ENCODE measurements around the gene LPAR2. TPM values are rescaled to one million over a fixed set of nuclear protein-coding genes. Genes with fewer than 3 reads are reported as not detected.
"Not testable (repeated sequence)": the region's sequence is repeated elsewhere in the genome, so short reads cannot be mapped to it uniquely, and the experiment has no call there.

The LPAR2 gene
- total and polyA plus RNA-seq, 7 experiments from 2014 or later: 16.5 to 91.7 (median 70.8) TPM

- Mint-ChIP-seq H3K9me3 (peaks cover 0 to 46% (median 20%) of the 10 kb centered on the region in 11 donors), H3K36me3 (peaks cover 0 to 73% (median 24%) of the 10 kb centered on the region in 5 donors), H3K4me3 (peak within 1 kb of the TSS; percentile 86 to 96 (median 91)), H3K4me1 (peaks cover 5 to 49% (median 26%) of the 10 kb centered on the region in 7 donors), H3K27me3 (peaks cover 0 to 4% (median 0%) of the 10 kb centered on the region in 5 donors), H3K27ac (peak within 1 kb of the TSS; percentile 95 to 99 (median 98))
- Histone ChIP-seq H3K4me1 (ENCODE audit: control insufficient read depth in 2 of 2, insufficient read depth in 2 of 2, low read length in 2 of 2) (peaks cover 18 to 33% of the 10 kb centered on the region in 2 donors), H3K27ac (ENCODE audit: low read depth, low read length) (peak within 1 kb of the TSS; percentile 93), H3K4me3 (ENCODE audit: low read length) (peak within 1 kb of the TSS; percentile 65), H3K9me3 (ENCODE audit: control insufficient read depth in 2 of 3, low read length in 3 of 3) (peaks cover 0 to 19% (median 13%) of the 10 kb centered on the region in 3 experiments), H3K36me3 (ENCODE audit: control insufficient read depth in 2 of 3, insufficient read depth in 3 of 3, low read length in 3 of 3) (peaks cover 9 to 45% (median 13%) of the 10 kb centered on the region in 3 experiments), H3K27me3 (ENCODE audit: control insufficient read depth in 2 of 2, insufficient read depth in 2 of 2, low read length in 2 of 2) (no peaks in the 10 kb centered on the region)
- ATAC-seq (peak; percentile 79), DNase-seq (peak; percentile 84 to 97 (median 95))
- CTCF ChIA-PET: interaction anchor here (0.7 to 1.6 kb wide), 6 partner anchors 18 to 137 kb away, joined by 3 to 7 read pairs (median 4); partner anchors contain the start of genes GMIP and ZNF14
- POLR2A ChIA-PET: interaction anchor here (0.5 to 7.1 kb wide), 53 partner anchors 8 to 1937 kb away, joined by 3 to 119 read pairs (median 5); partner anchors contain the start of genes GMIP, LPAR2, NDUFA13 and PBX4
- intact Hi-C loops (cut with micrococcal nuclease): loop anchor here (1.0 to 10.0 kb wide), 22 partner anchors 18 to 1354 kb away; partner anchors contain the start of genes ZNF14 (in 2 of the 2), ZNF430 (in 2 of the 2), ZNF506 (in 2 of the 2) and ZNF93 (in 2 of the 2)
Measured at GRCh38 chr19:19668230-19669012, 40.4 kb upstream of the LPAR2 start, which contains the start of gene ZNF101. Gene ZNF101 (plus strand): TSS chr19:19668839. CDS start chr19:19668964, 125 bp downstream.

- H3K27me3 Mint-ChIP-seq; H3K27ac ChIP-seq (ENCODE audit: low read depth, low read length); H3K4me3 ChIP-seq (ENCODE audit: low read length); CTCF ChIA-PET; ATAC-seq; H3K27me3 ChIP-seq (ENCODE audit: control insufficient read depth in 2 of 2, insufficient read depth in 2 of 2, low read length in 2 of 2); H3K9me3 ChIP-seq (ENCODE audit: control insufficient read depth in 2 of 3, low read length in 3 of 3): not testable (repeated sequence)
- Mint-ChIP-seq H3K36me3 (peaks cover 0 to 58% (median 10%) of the 10 kb centered on the region in 5 donors), H3K27ac (peak overlapping the region in 5 of 9 donors; percentile 14 to 66 (median 36)), H3K4me1 (peaks cover 21 to 55% (median 38%) of the 10 kb centered on the region in 7 donors), H3K4me3 (peak overlapping the region in 5 of 10 donors; percentile 7 to 47 (median 18)), H3K9me3 (peaks cover 0 to 18% (median 2%) of the 10 kb centered on the region in 11 donors)
- POLR2A ChIA-PET: interaction anchor here (0.6 to 7.1 kb wide), 9 partner anchors 21 to 236 kb away, joined by 3 to 119 read pairs (median 4); partner anchors contain the start of genes ZNF14, ZNF253, ZNF506 and ZNF93
- Histone ChIP-seq H3K4me1 (ENCODE audit: control insufficient read depth in 2 of 2, insufficient read depth in 2 of 2, low read length in 2 of 2) (peaks cover 34 to 41% of the 10 kb centered on the region in 2 donors), H3K36me3 (ENCODE audit: control insufficient read depth in 2 of 3, insufficient read depth in 3 of 3, low read length in 3 of 3) (peaks cover 0 to 29% (median 0%) of the 10 kb centered on the region in 3 experiments)
- DNase-seq: peak in 1 of 9 donors; percentile 13
- intact Hi-C loops (cut with micrococcal nuclease): loop anchor here (5.0 to 10.0 kb wide), 6 partner anchors 52 to 1357 kb away; partner anchors contain the start of genes ZNF430 (in 1 of the 2), ZNF486 (in 1 of the 2), ZNF682 (in 1 of the 2) and ZNF737 (in 1 of the 2)
Measured at GRCh38 chr19:19665420-19665948, 37.5 kb upstream of the LPAR2 start.

GRCh38 chr19:19663256-19664120, 35.5 kb upstream of the LPAR2 start, which contains the start of gene ATP13A1:
Gene ATP13A1 (minus strand): TSS chr19:19663676. CDS start chr19:19663666, 10 bp downstream.
- peak within 1 kb of the TSS; percentile 79 to 99 (median 96) for H3K4me3 Mint-ChIP-seq
- peak within 1 kb of the TSS; percentile 96 for H3K4me3 ChIP-seq (ENCODE audit: low read length)
- DNase-seq: peak; percentile 83 to 96 (median 93)
- H3K9me3 ChIP-seq (ENCODE audit: control insufficient read depth in 2 of 3, low read length in 3 of 3): no peaks in the 10 kb centered on the region
- peaks cover 0 to 11% (median 1%) of the 10 kb centered on the region in 11 donors for H3K9me3 Mint-ChIP-seq
- H3K27ac ChIP-seq (ENCODE audit: low read depth, low read length): peak within 1 kb of the TSS; percentile 98
- H3K4me1 ChIP-seq (ENCODE audit: control insufficient read depth in 2 of 2, insufficient read depth in 2 of 2, low read length in 2 of 2): peaks cover 30 to 32% of the 10 kb centered on the region in 2 donors
- intact Hi-C loops (cut with micrococcal nuclease): loop anchor here (1.0 to 10.0 kb wide), 19 partner anchors 20 to 901 kb away; partner anchors contain the start of genes BORCS8 (in 2 of the 2), GMIP (in 2 of the 2), PBX4 (in 2 of the 2) and RFXANK (in 2 of the 2)
- H3K27me3 Mint-ChIP-seq: peaks cover 0 to 4% (median 0%) of the 10 kb centered on the region in 5 donors
- peak; percentile 85 for ATAC-seq
- H3K4me1 Mint-ChIP-seq: peaks cover 20 to 45% (median 36%) of the 10 kb centered on the region in 7 donors
- no peaks in the 10 kb centered on the region for H3K27me3 ChIP-seq (ENCODE audit: control insufficient read depth in 2 of 2, insufficient read depth in 2 of 2, low read length in 2 of 2)
- H3K27ac Mint-ChIP-seq: peak within 1 kb of the TSS; percentile 93 to 99 (median 99)
- H3K36me3 Mint-ChIP-seq: peaks cover 0 to 49% (median 6%) of the 10 kb centered on the region in 5 donors
- ChIA-PET POLR2A (interaction anchor here (0.5 to 3.9 kb wide), 25 partner anchors 9 to 239 kb away, joined by 3 to 20 read pairs (median 4); partner anchors contain the start of genes GMIP, TSSK6, ZNF14 and ZNF253), CTCF (interaction anchor here (0.6 kb wide), 1 partner anchor 41 kb away, joined by 3 read pairs; no protein-coding TSS in a partner anchor)
- peaks cover 0 to 29% (median 6%) of the 10 kb centered on the region in 3 experiments for H3K36me3 ChIP-seq (ENCODE audit: control insufficient read depth in 2 of 3, insufficient read depth in 3 of 3, low read length in 3 of 3)

- Mint-ChIP-seq H3K4me3 (peak overlapping the region; percentile 79 to 98 (median 93)), H3K9me3 (peaks cover 0 to 5% (median 0%) of the 10 kb centered on the region in 11 donors), H3K36me3 (peaks cover 0 to 48% (median 11%) of the 10 kb centered on the region in 5 donors), H3K27ac (peak overlapping the region; percentile 86 to 99 (median 94)), H3K27me3 (no peaks in the 10 kb centered on the region), H3K4me1 (peaks cover 20 to 39% (median 30%) of the 10 kb centered on the region in 7 donors)
- Histone ChIP-seq H3K4me3 (ENCODE audit: low read length) (peak overlapping the region; percentile 96), H3K4me1 (ENCODE audit: control insufficient read depth in 2 of 2, insufficient read depth in 2 of 2, low read length in 2 of 2) (peaks cover 30% of the 10 kb centered on the region in 2 donors), H3K36me3 (ENCODE audit: control insufficient read depth in 2 of 3, insufficient read depth in 3 of 3, low read length in 3 of 3) (peaks cover 0 to 35% (median 11%) of the 10 kb centered on the region in 3 experiments), H3K27ac (ENCODE audit: low read depth, low read length) (peak overlapping the region; percentile 98), H3K27me3 (ENCODE audit: control insufficient read depth in 2 of 2, insufficient read depth in 2 of 2, low read length in 2 of 2) (no peaks in the 10 kb centered on the region), H3K9me3 (ENCODE audit: control insufficient read depth in 2 of 3, low read length in 3 of 3) (no peaks in the 10 kb centered on the region)
- no peak for ATAC-seq
- ChIA-PET CTCF (no interaction called here), POLR2A (interaction anchor here (0.6 to 3.9 kb wide), 14 partner anchors 10 to 238 kb away, joined by 3 to 20 read pairs (median 6); partner anchors contain the start of genes GMIP, TSSK6, ZNF14 and ZNF253)
- intact Hi-C loops (cut with micrococcal nuclease): loop anchor here (1.0 to 10.0 kb wide), 19 partner anchors 20 to 902 kb away; partner anchors contain the start of genes BORCS8 (in 2 of the 2), GMIP (in 2 of the 2), PBX4 (in 2 of the 2) and RFXANK (in 2 of the 2)
- DNase-seq: no peak
Measured at GRCh38 chr19:19662871-19663255, 34.8 kb upstream of the LPAR2 start.

DNA sequence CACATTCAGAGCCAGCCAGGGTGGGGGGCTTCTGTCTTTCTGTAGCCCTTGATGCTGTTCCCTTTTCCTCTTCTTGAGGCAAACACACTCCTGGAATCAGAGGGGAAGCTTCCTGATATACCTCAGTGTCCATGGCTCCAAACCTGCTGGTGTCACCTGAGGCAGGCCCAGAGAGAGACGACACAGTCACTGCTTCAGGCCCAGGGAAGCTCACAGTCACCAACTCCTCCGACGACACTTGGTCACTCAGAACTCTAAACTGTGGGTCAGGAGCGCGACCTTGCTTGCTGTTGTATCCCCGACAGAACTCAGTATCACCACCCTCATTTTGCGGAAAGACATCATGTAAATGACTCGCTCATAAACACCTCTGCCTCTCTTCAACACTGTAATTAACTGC, 34.3 kb upstream of the LPAR2 start:
- CTCF ChIA-PET: interaction anchor here (1.0 to 1.2 kb wide), 2 partner anchors 11 to 130 kb away, joined by 3 to 5 read pairs; no protein-coding TSS in a partner anchor
- Histone ChIP-seq H3K9me3 (ENCODE audit: control insufficient read depth in 2 of 3, low read length in 3 of 3) (no peaks in the 10 kb centered on the region), H3K27ac (ENCODE audit: low read depth, low read length) (peak overlapping the region; percentile 98), H3K27me3 (ENCODE audit: control insufficient read depth in 2 of 2, insufficient read depth in 2 of 2, low read length in 2 of 2) (no peaks in the 10 kb centered on the region), H3K4me3 (ENCODE audit: low read length) (peak overlapping the region; percentile 96), H3K36me3 (ENCODE audit: control insufficient read depth in 2 of 3, insufficient read depth in 3 of 3, low read length in 3 of 3) (peaks cover under 1 to 40% (median 11%) of the 10 kb centered on the region in 3 experiments), H3K4me1 (ENCODE audit: control insufficient read depth in 2 of 2, insufficient read depth in 2 of 2, low read length in 2 of 2) (peaks cover 24 to 25% of the 10 kb centered on the region in 2 donors)
- H3K27ac Mint-ChIP-seq: peak overlapping the region; percentile 86 to 99 (median 94)
- peaks cover 19 to 36% (median 25%) of the 10 kb centered on the region in 7 donors for H3K4me1 Mint-ChIP-seq
- intact Hi-C loops (cut with micrococcal nuclease): loop anchor here (2.0 to 10.0 kb wide), 9 partner anchors 34 to 902 kb away; partner anchors contain the start of genes BORCS8 (in 1 of the 2), GATAD2A (in 1 of the 2), LPAR2 (in 1 of the 2) and PBX4 (in 1 of the 2)
- POLR2A ChIA-PET: interaction anchor here (0.7 to 3.9 kb wide), 13 partner anchors 10 to 238 kb away, joined by 3 to 20 read pairs (median 6); partner anchors contain the start of genes GMIP, TSSK6, ZNF253 and ZNF93
- H3K4me3 Mint-ChIP-seq: peak overlapping the region; percentile 79 to 98 (median 93)
- no peaks in the 10 kb centered on the region for H3K27me3 Mint-ChIP-seq
- peaks cover 0 to 44% (median 11%) of the 10 kb centered on the region in 5 donors for H3K36me3 Mint-ChIP-seq
- ATAC-seq (no peak), DNase-seq (no peak)
- peaks cover 0 to 4% (median 0%) of the 10 kb centered on the region in 11 donors for H3K9me3 Mint-ChIP-seq

All from naive thymus-derived CD4-positive, alpha-beta T cell (primary cell).